Vagina (tissue), 2 donors: ENCODE results near the gene TEX13A. TPM values are rescaled to one million over a fixed set of nuclear protein-coding genes. Genes with fewer than 3 reads are reported as not detected.

Source experiments
- DNase-seq, 2 donors: peaks; one replicate each; pipeline ENCODE4 v3.0.0-alpha.2; 2017; ENCODE audit errors: extremely low spot score in 2 of 2
- H3K27ac ChIP-seq: fragments of 200-600 bp; sonication (generic); one replicate; pipeline ENCODE4 v1.5.1; 2019
- H3K27me3 ChIP-seq: fragments of 200-600 bp; sonication (generic); one replicate; pipeline ENCODE4 v1.5.1; 2019
- H3K36me3 ChIP-seq, 2 donors: fragments of 200-600 bp; sonication (generic); one replicate each; pipeline ENCODE4 v1.5.1; 2017 to 2019
- H3K4me1 ChIP-seq: fragments of 200-600 bp; sonication (generic); one replicate; pipeline ENCODE4 v1.5.1; 2019
- H3K4me3 ChIP-seq, 2 donors: fragments of 200-600 bp; sonication (generic); 1 replicate in 1 of 2; 2 replicates in 1 of 2; pipeline ENCODE4 v1.5.1; 2016 to 2019
- H3K9me3 ChIP-seq: fragments of 200-600 bp; sonication (generic); one replicate; pipeline ENCODE4 v1.5.1; 2019
- CTCF ChIP-seq, 3 experiments: fragments of 450-650 bp in 2 of 3; fragments of 200-600 bp in 1 of 3; sonication (generic) in 1 of 3; IDR thresholded peaks; one replicate each; pipeline ENCODE4 v1.5.1; 2017 to 2019; ENCODE audit warnings: antibody characterized with exemption in 3 of 3, mild to moderate bottlenecking in 2 of 3, moderate library complexity in 2 of 3
- POLR2A ChIP-seq, 2 donors: fragments of 450-650 bp; IDR thresholded peaks; one replicate each; pipeline ENCODE4 v1.6.1; 2017; ENCODE audit warnings: antibody characterized with exemption in 2 of 2, mild to moderate bottlenecking in 2 of 2, moderate library complexity in 2 of 2
- POLR2AphosphoS5 ChIP-seq, 2 donors: sonication (generic); formaldehyde crosslinking; IDR thresholded peaks; one replicate each; pipeline ENCODE4 v1.9.0; 2017; ENCODE audit warnings: antibody characterized with exemption in 2 of 2, mild to moderate bottlenecking in 2 of 2, low read depth in 1 of 2; ENCODE audit not compliant: insufficient read depth in 1 of 2
- intact Hi-C: fragments of 100-400 bp; cut with DNase I; formaldehyde crosslinking; loops from one replicate; pipeline ENCODE4 v1.15.1; 2023
- total RNA-seq: library from RNA; depleted of rRNA; stranded (reverse); fragments of >200 nt; gene quantifications from one replicate; pipeline ENCODE4 v1.2.3, GENCODE V29; 2016

Gene TEX13A
- total RNA-seq, 1 donor from 2014 or later: not detected

GRCh38 chrX:105179644-105180043, 40.9 kb downstream of the TEX13A start:
- no peaks in the 10 kb centered on the region for H3K4me1 ChIP-seq
- no peak overlapping the region for H3K27ac ChIP-seq
- intact Hi-C loops: no loop called here
- DNase-seq: no peak
- no peaks in the 10 kb centered on the region for H3K9me3 ChIP-seq
- no peaks in the 10 kb centered on the region for H3K36me3 ChIP-seq
- TF ChIP-seq POLR2A (IDR thresholded peaks at IDR 0.05) (no peak), POLR2AphosphoS5 (IDR thresholded peaks at IDR 0.05; ENCODE audit: insufficient read depth in 1 of 2, low read depth in 1 of 2) (no peak), CTCF (IDR thresholded peaks at IDR 0.05) (no peak)
- H3K27me3 ChIP-seq: no peaks in the 10 kb centered on the region
- H3K4me3 ChIP-seq: no peak overlapping the region

- no peaks in the 10 kb centered on the region for H3K9me3 ChIP-seq
- H3K27me3 ChIP-seq: no peaks in the 10 kb centered on the region
- TF ChIP-seq POLR2AphosphoS5 (IDR thresholded peaks at IDR 0.05; ENCODE audit: insufficient read depth in 1 of 2, low read depth in 1 of 2) (no peak), CTCF (IDR thresholded peaks at IDR 0.05) (no peak), POLR2A (IDR thresholded peaks at IDR 0.05) (no peak)
- H3K27ac ChIP-seq: no peak overlapping the region
- no peak overlapping the region for H3K4me3 ChIP-seq
- H3K36me3 ChIP-seq: no peaks in the 10 kb centered on the region
- no peaks in the 10 kb centered on the region for H3K4me1 ChIP-seq
- intact Hi-C loops: no loop called here
- DNase-seq: no peak
Measured at GRCh38 chrX:105173071-105173470, 47.4 kb downstream of the TEX13A start.
